GM23248 (cell line): Measurements from ENCODE around the gene DHRS12.

Experiments used
- EZH2 ChIP-seq: fragments of 200-600 bp; sonication (generic); IDR thresholded peaks from 2 replicates; pipeline ENCODE4 v1.6.1; 2018; ENCODE audit warnings: antibody characterized with exemption, mild to moderate bottlenecking; ENCODE audit not compliant: insufficient read depth, poor library complexity, severe bottlenecking
- EZH2phosphoT487 ChIP-seq: fragments of 200-600 bp; sonication (generic); IDR thresholded peaks from 2 replicates; pipeline ENCODE4 v1.6.1; 2018; ENCODE audit warnings: antibody characterized with exemption, moderate library complexity, mild to moderate bottlenecking, low read depth; ENCODE audit not compliant: insufficient read depth

DNA sequence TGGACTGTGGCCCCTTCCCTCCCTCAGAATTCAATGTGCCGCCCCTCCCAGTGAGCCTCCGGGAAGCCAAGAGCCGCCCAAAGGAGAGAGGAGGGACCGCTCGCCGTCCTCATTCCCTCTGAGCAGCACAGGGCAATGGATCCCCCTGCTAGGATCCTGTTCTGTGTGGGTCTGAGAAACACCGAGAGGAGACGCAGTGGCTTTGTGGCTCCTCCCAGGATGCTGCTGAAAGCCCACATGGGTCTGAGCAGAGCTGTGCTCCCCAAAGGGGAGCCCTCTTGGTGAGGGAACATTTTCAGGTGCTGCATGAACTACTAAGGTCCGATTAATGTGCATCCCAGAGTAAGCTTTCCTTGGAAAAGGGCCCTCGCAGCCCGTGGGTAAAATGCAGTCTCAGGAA lies 30.4 kb downstream of the DHRS12 start:
- no peak for TF ChIP-seq EZH2phosphoT487
- no peak for TF ChIP-seq EZH2
